ENCODE measurements around the gene CGNL1. TPM values are rescaled to one million over a fixed set of nuclear protein-coding genes. Genes with fewer than 3 reads are reported as not detected.

CGNL1 gene
- total RNA-seq, 1 donor from 2014 or later, result 7.1 TPM

DNA sequence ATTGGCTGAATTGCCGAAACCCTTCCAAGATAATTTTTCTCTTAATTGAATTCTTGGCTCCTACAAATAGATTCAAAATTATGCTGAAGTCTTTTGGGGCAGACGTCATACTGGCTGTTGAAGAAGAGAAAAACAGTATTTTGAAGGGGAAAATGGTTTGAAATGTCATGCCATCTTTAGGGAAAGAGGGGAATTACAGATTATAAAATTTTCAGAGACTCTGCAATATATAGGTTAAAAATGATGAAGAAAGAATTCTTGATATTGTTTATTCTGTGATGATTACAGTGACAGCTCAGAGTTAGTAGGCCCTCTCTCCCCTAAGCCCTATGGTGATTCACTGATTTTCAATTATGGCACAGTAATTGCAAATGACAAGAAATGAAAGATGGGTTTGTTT, 86.1 kb downstream of the CGNL1 start:
- no peak overlapping the region for H3K27ac Mint-ChIP-seq (ENCODE audit: unreplicated experiment)
- H3K9me3 Mint-ChIP-seq (ENCODE audit: low read depth), result no peaks in the 10 kb centered on the region
- peaks cover 7% of the 10 kb centered on the region for H3K4me1 Mint-ChIP-seq (ENCODE audit: low read depth)
- peaks cover 2% of the 10 kb centered on the region for H3K36me3 Mint-ChIP-seq (ENCODE audit: low read depth)
- TF ChIP-seq, protein P1, sequence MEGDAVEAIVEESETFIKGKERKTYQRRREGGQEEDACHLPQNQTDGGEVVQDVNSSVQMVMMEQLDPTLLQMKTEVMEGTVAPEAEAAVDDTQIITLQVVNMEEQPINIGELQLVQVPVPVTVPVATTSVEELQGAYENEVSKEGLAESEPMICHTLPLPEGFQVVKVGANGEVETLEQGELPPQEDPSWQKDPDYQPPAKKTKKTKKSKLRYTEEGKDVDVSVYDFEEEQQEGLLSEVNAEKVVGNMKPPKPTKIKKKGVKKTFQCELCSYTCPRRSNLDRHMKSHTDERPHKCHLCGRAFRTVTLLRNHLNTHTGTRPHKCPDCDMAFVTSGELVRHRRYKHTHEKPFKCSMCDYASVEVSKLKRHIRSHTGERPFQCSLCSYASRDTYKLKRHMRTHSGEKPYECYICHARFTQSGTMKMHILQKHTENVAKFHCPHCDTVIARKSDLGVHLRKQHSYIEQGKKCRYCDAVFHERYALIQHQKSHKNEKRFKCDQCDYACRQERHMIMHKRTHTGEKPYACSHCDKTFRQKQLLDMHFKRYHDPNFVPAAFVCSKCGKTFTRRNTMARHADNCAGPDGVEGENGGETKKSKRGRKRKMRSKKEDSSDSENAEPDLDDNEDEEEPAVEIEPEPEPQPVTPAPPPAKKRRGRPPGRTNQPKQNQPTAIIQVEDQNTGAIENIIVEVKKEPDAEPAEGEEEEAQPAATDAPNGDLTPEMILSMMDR (IDR thresholded peaks at IDR 0.05), result peak; percentile 79
- no peak overlapping the region for H3K4me3 Mint-ChIP-seq (ENCODE audit: unreplicated experiment)
- DNase-seq (ENCODE audit: low spot score), result no peak
- peaks cover 5% of the 10 kb centered on the region for H3K27me3 Mint-ChIP-seq (ENCODE audit: low read depth)

DNA sequence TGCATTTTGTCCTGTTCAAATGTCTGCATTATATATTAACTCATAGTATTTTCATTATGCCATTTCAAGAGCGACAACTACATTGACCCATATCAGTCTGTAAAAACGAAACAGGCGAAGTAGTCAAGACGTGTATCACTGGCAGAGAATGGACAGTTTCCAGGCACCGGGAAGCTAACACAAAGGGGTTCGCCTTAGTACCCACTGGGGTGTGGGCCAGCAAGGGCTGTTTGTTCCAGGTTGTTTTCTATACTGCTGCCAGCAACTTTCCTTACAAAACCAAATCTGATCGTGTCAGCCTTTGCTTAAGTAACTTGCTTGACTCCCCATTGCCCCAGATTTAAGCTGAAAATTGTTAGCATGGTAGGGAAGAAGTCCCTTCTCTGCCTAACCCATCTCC, 87.1 kb downstream of the CGNL1 start:
- Mint-ChIP-seq H3K9me3 (ENCODE audit: low read depth) (no peaks in the 10 kb centered on the region), H3K27me3 (ENCODE audit: low read depth) (peaks cover 5% of the 10 kb centered on the region), H3K27ac (ENCODE audit: unreplicated experiment) (no peak overlapping the region), H3K4me1 (ENCODE audit: low read depth) (peaks cover 7% of the 10 kb centered on the region), H3K36me3 (ENCODE audit: low read depth) (peaks cover 2% of the 10 kb centered on the region), H3K4me3 (ENCODE audit: unreplicated experiment) (no peak overlapping the region)
- no peak for DNase-seq (ENCODE audit: low spot score)
- TF ChIP-seq, protein P1 (IDR thresholded peaks at IDR 0.05), result no peak

DNA sequence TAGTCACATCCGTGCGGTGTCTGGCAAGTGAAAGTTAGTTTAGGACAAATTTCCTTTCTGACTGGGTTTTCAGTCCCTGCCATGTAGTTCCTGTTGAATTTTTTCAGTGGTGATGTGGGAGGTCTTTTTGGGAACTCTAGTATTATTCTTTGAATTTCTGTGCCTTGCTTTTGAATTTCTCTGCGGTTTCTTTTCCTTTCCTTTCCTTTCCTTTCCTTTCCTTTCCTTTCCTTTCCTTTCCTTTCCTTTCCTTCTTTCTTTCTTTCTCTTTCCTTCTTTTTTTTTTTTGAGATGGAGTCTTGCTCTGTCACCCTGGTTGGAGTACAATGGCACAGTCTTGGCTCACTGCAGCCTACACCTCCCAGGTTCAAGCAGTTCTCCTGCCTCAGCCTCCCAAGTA, 88.2 kb downstream of the CGNL1 start:
- Mint-ChIP-seq H3K9me3 (ENCODE audit: low read depth) (no peaks in the 10 kb centered on the region), H3K36me3 (ENCODE audit: low read depth) (peaks cover 8% of the 10 kb centered on the region), H3K27ac (ENCODE audit: unreplicated experiment) (peak overlapping the region; percentile 78), H3K4me3 (ENCODE audit: unreplicated experiment) (no peak overlapping the region), H3K4me1 (ENCODE audit: low read depth) (peaks cover 7% of the 10 kb centered on the region), H3K27me3 (ENCODE audit: low read depth) (peaks cover 11% of the 10 kb centered on the region)
- no peak for DNase-seq (ENCODE audit: low spot score)
- TF ChIP-seq, protein P1 (IDR thresholded peaks at IDR 0.05), result no peak

DNA sequence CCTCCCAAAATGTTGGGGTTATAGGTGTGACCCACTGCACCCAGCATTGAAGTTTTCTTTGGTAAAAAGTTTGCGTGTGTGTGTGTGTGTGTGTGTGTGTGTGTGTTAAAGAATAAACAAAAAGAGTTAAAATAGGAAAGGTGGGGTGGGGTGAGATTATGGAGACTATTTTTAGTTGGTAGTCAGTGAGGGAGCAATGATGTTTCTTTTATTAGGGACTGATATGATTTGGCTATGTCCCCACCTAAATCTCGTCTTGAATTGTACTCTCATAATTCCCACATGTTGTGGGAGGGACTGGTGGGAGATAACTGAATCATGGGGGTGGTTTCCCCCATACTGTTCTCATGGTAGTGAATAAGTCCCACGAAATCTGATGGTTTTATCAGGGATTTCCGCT, 92.2 kb downstream of the CGNL1 start:
- no peak for DNase-seq (ENCODE audit: low spot score)
- Mint-ChIP-seq H3K4me1 (ENCODE audit: low read depth) (peaks cover 7% of the 10 kb centered on the region), H3K27ac (ENCODE audit: unreplicated experiment) (no peak overlapping the region), H3K27me3 (ENCODE audit: low read depth) (peaks cover 17% of the 10 kb centered on the region), H3K4me3 (ENCODE audit: unreplicated experiment) (no peak overlapping the region), H3K36me3 (ENCODE audit: low read depth) (peaks cover 8% of the 10 kb centered on the region), H3K9me3 (ENCODE audit: low read depth) (no peaks in the 10 kb centered on the region)
- TF ChIP-seq, protein P1 (IDR thresholded peaks at IDR 0.05), result no peak

DNA sequence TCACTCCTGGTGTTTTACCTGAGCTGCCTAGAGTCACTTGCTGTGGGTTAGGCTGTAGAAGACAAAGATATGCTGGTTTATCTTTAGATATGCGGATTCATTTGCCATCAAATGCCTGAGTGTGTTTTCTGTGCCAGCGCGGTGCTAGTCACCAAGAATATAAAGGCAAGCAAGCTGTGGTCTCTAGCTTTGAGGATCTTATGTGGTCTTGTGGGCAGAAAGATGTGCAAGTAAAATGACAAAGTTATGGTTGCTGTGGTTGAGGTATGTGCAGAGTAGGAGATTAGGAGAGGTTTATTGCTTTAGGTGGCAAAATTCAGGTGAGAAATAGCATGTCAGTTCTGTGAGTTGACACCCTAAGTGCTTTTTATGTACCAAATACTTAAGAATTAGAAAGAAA, 94.2 kb downstream of the CGNL1 start:
- H3K4me1 Mint-ChIP-seq (ENCODE audit: low read depth), result peaks cover 5% of the 10 kb centered on the region
- no peaks in the 10 kb centered on the region for H3K9me3 Mint-ChIP-seq (ENCODE audit: low read depth)
- TF ChIP-seq, protein P1 (IDR thresholded peaks at IDR 0.05), result no peak
- peaks cover 17% of the 10 kb centered on the region for H3K27me3 Mint-ChIP-seq (ENCODE audit: low read depth)
- H3K36me3 Mint-ChIP-seq (ENCODE audit: low read depth), result peaks cover 8% of the 10 kb centered on the region
- DNase-seq (ENCODE audit: low spot score), result no peak
- H3K27ac Mint-ChIP-seq (ENCODE audit: unreplicated experiment), result no peak overlapping the region
- no peak overlapping the region for H3K4me3 Mint-ChIP-seq (ENCODE audit: unreplicated experiment)

Data from chondrocyte (in vitro differentiated cells).